Mammary epithelial cell (primary cell): ENCODE measurements around the gene ALDH16A1.

Experiments used
- CTCF ChIP-seq, 2 donors: IDR thresholded peaks in 1 of 2; conservative IDR thresholded peaks in 1 of 2; 2 replicates each; pipeline ENCODE4 v1.5.1; 2011 to 2012; ENCODE audit warnings: inconsistent platforms in 2 of 2, low read length in 2 of 2, mild to moderate bottlenecking in 2 of 2, control low read depth in 1 of 2, low read depth in 1 of 2; ENCODE audit not compliant: insufficient read depth in 1 of 2; ENCODE audit errors: extremely low read depth in 1 of 2
- EZH2 ChIP-seq: IDR thresholded peaks from 2 replicates; pipeline ENCODE4 v1.6.1; 2012; ENCODE audit warnings: low read length, inconsistent platforms, borderline replicate concordance

GRCh38 chr19:49438261-49438660, 14.8 kb upstream of the ALDH16A1 start:
- TF ChIP-seq CTCF (conservative IDR thresholded peaks at IDR 0.05 in 1 of 2, IDR thresholded peaks at IDR 0.05 in 1 of 2; ENCODE audit: extremely low read depth in 1 of 2, insufficient read depth in 1 of 2, low read depth in 1 of 2, low read length in 2 of 2) (no peak), EZH2 (no peak)
